HepG2 (cell line): ENCODE data around the gene VPS4A. TPM values are rescaled to one million over a fixed set of nuclear protein-coding genes. Genes with fewer than 3 reads are reported as not detected.
A peak's percentile ranks its signal among the peaks of the same experiment; 100 is the strongest.

Source experiments
- ERF ChIP-seq: IDR thresholded peaks from 2 replicates; pipeline ENCODE4 v1.6.1; 2018; ENCODE audit warnings: missing biosample characterization, missing genetic modification reagents
- FOXO1 ChIP-seq: sonication (generic); formaldehyde crosslinking; IDR thresholded peaks from 2 replicates; pipeline ENCODE4 v1.4.0; 2020; ENCODE audit warnings: missing genetic modification reagents
- IRF2 ChIP-seq: IDR thresholded peaks from 2 replicates; pipeline ENCODE4 v1.6.1; 2018; ENCODE audit warnings: missing genetic modification reagents, missing compliant biosample characterization
- SRSF4 ChIP-seq: fragments of 200-400 bp; formaldehyde crosslinking; IDR thresholded peaks from one replicate; pipeline ENCODE4 v1.6.1; 2018; ENCODE audit warnings: mild to moderate bottlenecking, low read depth, low read length, moderate library complexity; ENCODE audit not compliant: poor library complexity, severe bottlenecking
- ZBTB20 ChIP-seq: sonication (generic); formaldehyde crosslinking; IDR thresholded peaks from 2 replicates; pipeline ENCODE4 v1.8.1; 2023; ENCODE audit warnings: missing genetic modification reagents, low read depth, mild to moderate bottlenecking, borderline replicate concordance
- ZMYM3 ChIP-seq: sonication (generic); formaldehyde crosslinking; IDR thresholded peaks from 2 replicates; pipeline ENCODE4 v1.5.1; 2020; ENCODE audit warnings: mild to moderate bottlenecking, missing genetic modification reagents
- ZNF264 ChIP-seq: sonication (generic); formaldehyde crosslinking; IDR thresholded peaks from 2 replicates; pipeline ENCODE4 v1.4.0; 2020; ENCODE audit warnings: missing genetic modification reagents
- ZNF616 ChIP-seq: sonication (generic); formaldehyde crosslinking; IDR thresholded peaks from 2 replicates; pipeline ENCODE4 v1.5.0; 2020; ENCODE audit warnings: low read depth, mild to moderate bottlenecking, missing genetic modification reagents
- ZNF652 ChIP-seq: IDR thresholded peaks from 2 replicates; pipeline ENCODE4 v1.6.1; 2016; ENCODE audit warnings: low read depth, borderline replicate concordance
- ZNF782 ChIP-seq: sonication (generic); formaldehyde crosslinking; IDR thresholded peaks from 2 replicates; pipeline ENCODE4 v1.4.0; 2020; ENCODE audit warnings: missing genetic modification reagents, mild to moderate bottlenecking, borderline replicate concordance
- polyA plus RNA-seq, 8 experiments: library from polyadenylated mRNA; depleted of rRNA in 3 of 8; stranded (reverse) in 7 of 8; unstranded in 1 of 8; fragments of >200 nt; fragmentation: Illumina TruSeq in 4 of 8; extraction: Trizol in 4 of 8; gene quantifications; 2 replicates each; pipeline versions ENCODE4 v1.2.1 to v1.2.3, GENCODE V29; 2011 to 2016; ENCODE audit warnings: low read depth in 4 of 8, missing spikeins in 1 of 8, mixed read lengths in 1 of 8; ENCODE audit not compliant: insufficient read depth in 1 of 8
- total RNA-seq, 5 experiments: library from RNA; depleted of rRNA; stranded (reverse); fragments of >200 nt; fragmentation: Illumina TruSeq; extraction: Trizol; gene quantifications; 2 replicates each; pipeline ENCODE4 v1.2.3, GENCODE V29; 2016; ENCODE audit warnings: low read depth in 1 of 5
- TF ChIP-seq, protein P1 (sequence below): sonication (generic); formaldehyde crosslinking; IDR thresholded peaks from 2 replicates; pipeline ENCODE4 v1.5.0; 2020; ENCODE audit warnings: mild to moderate bottlenecking, missing genetic modification reagents
- TF ChIP-seq, protein P2 (sequence below): sonication (generic); formaldehyde crosslinking; IDR thresholded peaks from one replicate; pipeline ENCODE4 v1.5.1; 2020; ENCODE audit warnings: mild to moderate bottlenecking, missing genetic modification reagents; ENCODE audit errors: not compliant biosample characterization
- TF ChIP-seq, protein P3 (sequence below): sonication (generic); formaldehyde crosslinking; IDR thresholded peaks from 2 replicates; pipeline ENCODE4 v1.4.0; 2020; ENCODE audit warnings: low read depth, missing genetic modification reagents

The VPS4A gene
- total and polyA plus RNA-seq, 2 of the 13 experiments (the other 11 are each of a cell fraction or from before 2014, with no cell fraction given), result 13.2 to 27.9 TPM

DNA sequence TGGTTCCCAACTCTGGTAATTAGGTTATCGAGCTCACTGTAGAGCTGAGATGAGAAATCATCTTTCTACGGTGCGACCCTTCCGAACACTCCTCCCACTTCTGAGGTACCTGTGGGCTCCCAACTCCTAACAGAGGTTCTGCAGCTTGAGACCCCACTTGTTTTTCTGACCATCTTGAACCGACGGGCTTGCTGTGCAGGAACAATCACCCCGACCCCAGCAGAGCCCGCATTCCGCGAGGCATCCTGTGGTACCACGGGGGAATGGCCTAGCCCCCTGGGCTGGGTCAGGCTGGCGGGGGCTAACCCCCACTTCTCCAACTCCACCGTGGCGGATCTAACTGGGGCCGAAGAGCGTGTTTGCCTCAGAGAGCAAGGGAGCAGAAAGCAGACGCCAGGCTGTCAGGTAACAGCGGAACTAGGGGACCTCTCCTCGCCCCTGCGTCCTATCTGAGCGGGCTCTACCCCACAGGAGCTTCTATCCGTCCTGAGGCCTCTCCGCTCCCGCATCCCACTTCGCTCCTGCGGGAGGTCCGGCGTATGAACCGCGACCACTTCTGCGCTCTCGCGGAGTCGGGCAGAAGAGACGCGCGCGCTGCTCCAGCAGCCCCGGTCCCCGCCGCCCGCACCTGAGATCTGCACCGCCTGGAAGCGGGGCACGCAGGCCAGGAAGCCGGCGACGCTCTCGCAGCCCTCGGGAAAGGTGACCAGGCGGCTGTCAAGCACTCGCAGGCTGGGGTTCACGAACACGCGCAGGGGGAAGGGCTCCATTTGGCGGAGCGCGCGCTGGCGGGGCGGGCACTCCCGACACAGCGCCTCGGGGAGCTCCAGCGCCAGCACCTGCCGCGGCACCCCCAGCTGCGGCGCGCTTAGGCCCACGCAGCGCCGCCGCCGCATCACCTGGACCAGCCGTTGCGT lies 18.5 kb downstream of the VPS4A start (continued):
- no peak for TF ChIP-seq FOXO1 (CRISPR knock-in tag)
- TF ChIP-seq ZMYM3 (CRISPR knock-in tag), result 0 out of 2 replicates have a peak, but pooled peaks have one; percentile 30
- TF ChIP-seq, protein P1, sequence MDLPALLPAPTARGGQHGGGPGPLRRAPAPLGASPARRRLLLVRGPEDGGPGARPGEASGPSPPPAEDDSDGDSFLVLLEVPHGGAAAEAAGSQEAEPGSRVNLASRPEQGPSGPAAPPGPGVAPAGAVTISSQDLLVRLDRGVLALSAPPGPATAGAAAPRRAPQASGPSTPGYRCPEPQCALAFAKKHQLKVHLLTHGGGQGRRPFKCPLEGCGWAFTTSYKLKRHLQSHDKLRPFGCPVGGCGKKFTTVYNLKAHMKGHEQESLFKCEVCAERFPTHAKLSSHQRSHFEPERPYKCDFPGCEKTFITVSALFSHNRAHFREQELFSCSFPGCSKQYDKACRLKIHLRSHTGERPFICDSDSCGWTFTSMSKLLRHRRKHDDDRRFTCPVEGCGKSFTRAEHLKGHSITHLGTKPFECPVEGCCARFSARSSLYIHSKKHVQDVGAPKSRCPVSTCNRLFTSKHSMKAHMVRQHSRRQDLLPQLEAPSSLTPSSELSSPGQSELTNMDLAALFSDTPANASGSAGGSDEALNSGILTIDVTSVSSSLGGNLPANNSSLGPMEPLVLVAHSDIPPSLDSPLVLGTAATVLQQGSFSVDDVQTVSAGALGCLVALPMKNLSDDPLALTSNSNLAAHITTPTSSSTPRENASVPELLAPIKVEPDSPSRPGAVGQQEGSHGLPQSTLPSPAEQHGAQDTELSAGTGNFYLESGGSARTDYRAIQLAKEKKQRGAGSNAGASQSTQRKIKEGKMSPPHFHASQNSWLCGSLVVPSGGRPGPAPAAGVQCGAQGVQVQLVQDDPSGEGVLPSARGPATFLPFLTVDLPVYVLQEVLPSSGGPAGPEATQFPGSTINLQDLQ (CRISPR knock-in tag), result no peak
- TF ChIP-seq, protein P2, sequence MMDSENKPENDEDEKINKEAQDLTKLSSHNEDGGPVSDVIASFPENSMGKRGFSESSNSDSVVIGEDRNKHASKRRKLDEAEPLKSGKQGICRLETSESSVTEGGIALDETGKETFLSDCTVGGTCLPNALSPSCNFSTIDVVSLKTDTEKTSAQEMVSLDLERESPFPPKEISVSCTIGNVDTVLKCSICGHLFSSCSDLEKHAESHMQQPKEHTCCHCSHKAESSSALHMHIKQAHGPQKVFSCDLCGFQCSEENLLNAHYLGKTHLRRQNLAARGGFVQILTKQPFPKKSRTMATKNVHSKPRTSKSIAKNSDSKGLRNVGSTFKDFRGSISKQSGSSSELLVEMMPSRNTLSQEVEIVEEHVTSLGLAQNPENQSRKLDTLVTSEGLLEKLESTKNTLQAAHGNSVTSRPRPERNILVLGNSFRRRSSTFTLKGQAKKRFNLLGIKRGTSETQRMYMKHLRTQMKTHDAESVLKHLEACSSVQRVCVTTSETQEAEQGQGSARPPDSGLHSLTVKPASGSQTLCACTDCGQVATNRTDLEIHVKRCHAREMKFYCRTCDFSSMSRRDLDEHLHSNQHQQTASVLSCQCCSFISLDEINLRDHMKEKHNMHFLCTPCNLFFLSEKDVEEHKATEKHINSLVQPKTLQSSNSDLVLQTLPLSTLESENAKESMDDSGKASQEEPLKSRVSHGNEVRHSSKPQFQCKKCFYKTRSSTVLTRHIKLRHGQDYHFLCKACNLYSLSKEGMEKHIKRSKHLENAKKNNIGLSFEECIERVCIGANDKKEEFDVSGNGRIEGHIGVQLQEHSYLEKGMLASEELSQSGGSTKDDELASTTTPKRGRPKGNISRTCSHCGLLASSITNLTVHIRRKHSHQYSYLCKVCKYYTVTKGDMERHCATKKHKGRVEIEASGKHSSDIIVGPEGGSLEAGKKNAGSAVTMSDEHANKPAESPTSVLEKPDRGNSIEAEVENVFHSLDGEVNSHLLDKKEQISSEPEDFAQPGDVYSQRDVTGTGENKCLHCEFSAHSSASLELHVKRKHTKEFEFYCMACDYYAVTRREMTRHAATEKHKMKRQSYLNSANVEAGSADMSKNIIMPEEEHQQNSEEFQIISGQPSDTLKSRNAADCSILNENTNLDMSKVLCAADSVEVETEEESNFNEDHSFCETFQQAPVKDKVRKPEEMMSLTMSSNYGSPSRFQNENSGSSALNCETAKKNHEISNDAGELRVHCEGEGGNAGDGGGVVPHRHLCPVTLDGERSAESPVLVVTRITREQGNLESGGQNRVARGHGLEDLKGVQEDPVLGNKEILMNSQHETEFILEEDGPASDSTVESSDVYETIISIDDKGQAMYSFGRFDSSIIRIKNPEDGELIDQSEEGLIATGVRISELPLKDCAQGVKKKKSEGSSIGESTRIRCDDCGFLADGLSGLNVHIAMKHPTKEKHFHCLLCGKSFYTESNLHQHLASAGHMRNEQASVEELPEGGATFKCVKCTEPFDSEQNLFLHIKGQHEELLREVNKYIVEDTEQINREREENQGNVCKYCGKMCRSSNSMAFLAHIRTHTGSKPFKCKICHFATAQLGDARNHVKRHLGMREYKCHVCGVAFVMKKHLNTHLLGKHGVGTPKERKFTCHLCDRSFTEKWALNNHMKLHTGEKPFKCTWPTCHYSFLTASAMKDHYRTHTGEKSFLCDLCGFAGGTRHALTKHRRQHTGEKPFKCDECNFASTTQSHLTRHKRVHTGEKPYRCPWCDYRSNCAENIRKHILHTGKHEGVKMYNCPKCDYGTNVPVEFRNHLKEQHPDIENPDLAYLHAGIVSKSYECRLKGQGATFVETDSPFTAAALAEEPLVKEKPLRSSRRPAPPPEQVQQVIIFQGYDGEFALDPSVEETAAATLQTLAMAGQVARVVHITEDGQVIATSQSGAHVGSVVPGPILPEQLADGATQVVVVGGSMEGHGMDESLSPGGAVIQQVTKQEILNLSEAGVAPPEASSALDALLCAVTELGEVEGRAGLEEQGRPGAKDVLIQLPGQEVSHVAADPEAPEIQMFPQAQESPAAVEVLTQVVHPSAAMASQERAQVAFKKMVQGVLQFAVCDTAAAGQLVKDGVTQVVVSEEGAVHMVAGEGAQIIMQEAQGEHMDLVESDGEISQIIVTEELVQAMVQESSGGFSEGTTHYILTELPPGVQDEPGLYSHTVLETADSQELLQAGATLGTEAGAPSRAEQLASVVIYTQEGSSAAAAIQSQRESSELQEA (CRISPR knock-in tag), result peak; percentile 37
- TF ChIP-seq ZNF264 (CRISPR knock-in tag), result no peak
- TF ChIP-seq ZNF782, result peak; percentile 37
- TF ChIP-seq ERF (CRISPR knock-in tag), result no peak; the same call in 1 of the 2 replicates
- 0 out of 2 replicates have a peak, but pooled peaks have one; percentile 9 for TF ChIP-seq IRF2 (CRISPR knock-in tag)
- peak; percentile 43; the same call in 1 of the 2 replicates for TF ChIP-seq ZNF616 (CRISPR knock-in tag)
- TF ChIP-seq SRSF4, result peak; percentile 63
- TF ChIP-seq, protein P3, sequence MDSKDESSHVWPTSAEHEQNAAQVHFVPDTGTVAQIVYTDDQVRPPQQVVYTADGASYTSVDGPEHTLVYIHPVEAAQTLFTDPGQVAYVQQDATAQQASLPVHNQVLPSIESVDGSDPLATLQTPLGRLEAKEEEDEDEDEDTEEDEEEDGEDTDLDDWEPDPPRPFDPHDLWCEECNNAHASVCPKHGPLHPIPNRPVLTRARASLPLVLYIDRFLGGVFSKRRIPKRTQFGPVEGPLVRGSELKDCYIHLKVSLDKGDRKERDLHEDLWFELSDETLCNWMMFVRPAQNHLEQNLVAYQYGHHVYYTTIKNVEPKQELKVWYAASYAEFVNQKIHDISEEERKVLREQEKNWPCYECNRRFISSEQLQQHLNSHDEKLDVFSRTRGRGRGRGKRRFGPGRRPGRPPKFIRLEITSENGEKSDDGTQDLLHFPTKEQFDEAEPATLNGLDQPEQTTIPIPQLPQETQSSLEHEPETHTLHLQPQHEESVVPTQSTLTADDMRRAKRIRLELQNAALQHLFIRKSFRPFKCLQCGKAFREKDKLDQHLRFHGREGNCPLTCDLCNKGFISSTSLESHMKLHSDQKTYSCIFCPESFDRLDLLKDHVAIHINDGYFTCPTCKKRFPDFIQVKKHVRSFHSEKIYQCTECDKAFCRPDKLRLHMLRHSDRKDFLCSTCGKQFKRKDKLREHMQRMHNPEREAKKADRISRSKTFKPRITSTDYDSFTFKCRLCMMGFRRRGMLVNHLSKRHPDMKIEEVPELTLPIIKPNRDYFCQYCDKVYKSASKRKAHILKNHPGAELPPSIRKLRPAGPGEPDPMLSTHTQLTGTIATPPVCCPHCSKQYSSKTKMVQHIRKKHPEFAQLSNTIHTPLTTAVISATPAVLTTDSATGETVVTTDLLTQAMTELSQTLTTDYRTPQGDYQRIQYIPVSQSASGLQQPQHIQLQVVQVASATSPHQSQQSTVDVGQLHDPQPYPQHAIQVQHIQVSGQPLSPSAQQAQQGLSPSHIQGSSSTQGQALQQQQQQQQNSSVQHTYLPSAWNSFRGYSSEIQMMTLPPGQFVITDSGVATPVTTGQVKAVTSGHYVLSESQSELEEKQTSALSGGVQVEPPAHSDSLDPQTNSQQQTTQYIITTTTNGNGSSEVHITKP (CRISPR knock-in tag), result no peak
- no peak for TF ChIP-seq ZNF652 (CRISPR knock-in tag)
- peak; percentile 52; the same call in 1 of the 2 replicates for TF ChIP-seq ZBTB20
